Suprapubic skin (tissue), 4 donors: ENCODE measurements around the gene ZNF428.
"Not testable (repeated sequence)": the region's sequence is repeated elsewhere in the genome, so short reads cannot be mapped to it uniquely, and the experiment has no call there.

ENCODE experiments used
- CTCF ChIP-seq, 2 donors: fragments of 200-600 bp in 1 of 2; fragments of 450-650 bp in 1 of 2; sonication (generic) in 1 of 2; IDR thresholded peaks; one replicate each; pipeline ENCODE4 v1.5.1; 2016 to 2019; ENCODE audit warnings: antibody characterized with exemption in 2 of 2, mild to moderate bottlenecking in 1 of 2, moderate library complexity in 1 of 2
- EP300 ChIP-seq: sonication (generic); formaldehyde crosslinking; IDR thresholded peaks from one replicate; pipeline ENCODE4 v1.6.1; 2017; ENCODE audit warnings: antibody characterized with exemption
- POLR2A ChIP-seq, 2 donors: fragments of 450-650 bp; IDR thresholded peaks; one replicate each; pipeline ENCODE4 v1.6.1; 2017; ENCODE audit warnings: antibody characterized with exemption in 2 of 2, mild to moderate bottlenecking in 2 of 2, moderate library complexity in 2 of 2
- POLR2AphosphoS5 ChIP-seq, 3 donors: sonication (generic); formaldehyde crosslinking; IDR thresholded peaks; one replicate each; pipeline ENCODE4 v1.6.1; 2017; ENCODE audit warnings: antibody characterized with exemption in 3 of 3

GRCh38 chr19:43635561-43635940 lies 16.1 kb upstream of the ZNF428 start:
- TF ChIP-seq POLR2A (IDR thresholded peaks at IDR 0.05); CTCF (IDR thresholded peaks at IDR 0.05); POLR2AphosphoS5 (IDR thresholded peaks at IDR 0.05); EP300: not testable (repeated sequence)
